HG03439 (cell line): Measurements from ENCODE around the gene MRGPRF.
"Not testable (repeated sequence)": the region's sequence is repeated elsewhere in the genome, so short reads cannot be mapped to it uniquely, and the experiment has no call there.

Experiments used
- ATAC-seq: cut with Tn5 transposase; IDR thresholded peaks from one replicate; pipeline ENCODE4 v1.9.1; 2021; ENCODE audit warnings: mild to moderate bottlenecking, moderate library complexity; ENCODE audit not compliant: unreplicated experiment

The MRGPRF gene

DNA sequence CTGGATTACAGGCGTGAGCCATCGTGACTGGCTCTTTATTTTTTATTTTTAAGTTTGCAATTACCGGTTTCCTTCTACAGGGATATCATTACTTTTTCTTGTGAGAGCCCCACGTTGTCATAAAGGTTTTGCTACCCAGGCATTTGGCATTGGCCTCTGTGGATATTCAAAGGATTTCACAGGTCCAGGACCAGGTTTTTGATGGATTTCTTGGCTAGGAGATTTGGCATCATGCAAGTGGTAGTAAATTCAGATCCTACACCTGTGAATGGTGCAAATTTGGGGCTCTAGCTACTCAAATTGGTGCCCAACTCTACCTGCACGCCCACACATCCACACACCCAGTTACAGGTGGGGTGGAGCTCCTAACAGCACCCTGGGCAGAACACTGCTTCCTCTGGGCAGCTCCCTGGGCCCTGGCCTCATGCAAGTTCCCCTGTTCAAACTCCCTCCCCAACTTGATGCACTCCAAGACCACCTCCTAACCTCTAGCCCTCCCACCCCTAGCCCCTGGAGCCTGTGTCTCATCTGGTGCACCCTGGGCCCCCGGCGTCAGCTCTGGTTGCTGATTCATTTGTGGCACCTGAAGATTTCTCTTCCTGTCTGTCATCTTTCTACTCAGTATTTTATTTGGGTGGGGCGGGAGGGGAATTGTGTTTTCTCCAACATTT, 23.0 kb downstream of the MRGPRF start:
- ATAC-seq, result no peak

DNA sequence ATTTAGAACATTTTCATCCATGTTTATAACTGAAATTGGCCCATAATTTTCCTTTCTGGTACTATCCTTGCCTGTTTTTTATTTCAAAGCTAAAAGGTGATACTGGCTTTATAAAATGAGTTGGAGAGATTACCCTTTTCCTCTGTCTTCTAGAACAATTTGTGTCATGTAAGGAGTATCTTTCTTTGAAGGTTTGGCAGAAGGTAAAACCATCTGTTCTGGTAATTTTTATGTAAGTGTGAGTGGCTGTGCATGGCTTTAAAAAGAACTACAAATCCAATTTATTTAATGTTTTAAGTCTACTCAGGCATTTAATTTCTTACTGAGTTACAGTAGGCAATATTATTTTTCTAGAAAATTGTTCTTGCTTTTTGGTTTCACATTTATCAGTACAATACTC, 24.6 kb downstream of the MRGPRF start:
- no peak for ATAC-seq

DNA sequence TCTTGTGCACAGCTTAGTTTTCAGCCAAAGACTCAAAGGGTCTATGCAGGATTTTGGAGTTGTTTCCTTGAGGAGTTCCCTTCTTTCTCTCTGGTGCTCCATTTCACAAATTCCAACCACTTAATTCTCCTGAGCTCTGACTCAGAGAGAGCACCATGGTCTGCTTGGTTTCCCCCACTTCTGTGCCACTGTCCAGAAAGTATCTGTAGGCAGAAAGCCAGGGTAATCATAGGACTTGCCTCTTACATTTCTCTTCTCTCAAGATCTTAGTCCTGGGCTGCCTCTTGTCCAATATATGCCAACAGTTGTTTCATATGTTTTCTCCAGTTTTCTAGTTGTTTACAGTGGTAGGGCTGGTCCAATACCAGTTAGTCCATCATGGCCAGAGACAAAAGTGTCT, 25.8 kb downstream of the MRGPRF start:
- ATAC-seq, result no peak

DNA sequence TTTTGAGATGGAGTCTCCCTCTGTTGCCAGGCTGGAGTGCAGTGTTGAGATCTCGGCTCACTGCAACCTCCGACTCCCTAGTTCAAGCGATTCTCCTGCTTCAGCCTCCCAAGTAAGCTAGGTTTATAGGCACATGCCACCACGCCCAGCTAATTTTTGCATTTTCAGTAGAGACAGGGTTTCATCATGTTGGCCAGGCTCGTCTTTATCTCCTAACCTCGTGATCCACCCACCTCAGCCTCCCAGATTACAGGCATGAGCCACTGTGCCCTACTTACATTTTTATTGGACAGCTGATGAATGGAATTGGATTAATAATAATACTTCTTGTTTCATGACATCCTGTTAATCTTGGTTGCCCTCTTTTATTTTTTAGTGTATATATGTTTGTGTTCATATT, 29.2 kb downstream of the MRGPRF start:
- no peak for ATAC-seq

DNA sequence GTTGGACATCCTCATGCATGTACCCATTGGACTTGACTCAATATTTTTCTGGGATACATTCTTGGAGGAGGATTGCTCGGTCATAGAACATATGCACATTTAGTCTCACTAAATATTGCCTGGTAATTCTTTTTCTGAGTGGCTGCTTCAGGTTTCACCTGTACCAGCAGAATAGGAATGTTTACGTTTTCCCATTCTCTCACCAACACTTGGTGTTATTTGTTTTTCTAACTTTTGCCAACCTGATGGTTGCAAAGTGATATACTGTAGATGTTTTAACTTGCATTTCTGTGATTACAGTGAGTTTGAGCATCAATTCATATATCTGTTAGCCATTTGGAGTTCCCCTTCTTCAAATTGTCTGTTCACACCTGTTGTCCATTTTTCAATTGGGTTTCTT, 30.9 kb downstream of the MRGPRF start:
- no peak for ATAC-seq

DNA sequence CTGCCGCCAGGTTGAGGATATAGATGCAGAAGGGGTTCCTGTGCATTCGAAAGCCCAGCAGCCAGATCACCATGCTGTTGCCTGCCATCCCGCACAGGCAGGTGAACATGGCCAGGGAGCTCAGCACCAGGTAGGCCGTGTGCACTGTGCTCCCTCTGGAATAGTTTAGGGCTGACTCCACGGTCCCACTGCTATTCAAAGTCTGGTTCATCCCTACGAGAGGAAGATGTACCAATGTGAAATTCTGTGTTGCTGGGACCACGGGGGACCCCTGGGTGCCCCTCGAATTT, 32.3 kb downstream of the MRGPRF start, which contains the start of gene MRGPRD:
TSS of gene MRGPRD (minus strand) at position 211 of the 290 bp plus-strand sequence. CDS start at position 211, 0 bp downstream.
- no peak for ATAC-seq

DNA sequence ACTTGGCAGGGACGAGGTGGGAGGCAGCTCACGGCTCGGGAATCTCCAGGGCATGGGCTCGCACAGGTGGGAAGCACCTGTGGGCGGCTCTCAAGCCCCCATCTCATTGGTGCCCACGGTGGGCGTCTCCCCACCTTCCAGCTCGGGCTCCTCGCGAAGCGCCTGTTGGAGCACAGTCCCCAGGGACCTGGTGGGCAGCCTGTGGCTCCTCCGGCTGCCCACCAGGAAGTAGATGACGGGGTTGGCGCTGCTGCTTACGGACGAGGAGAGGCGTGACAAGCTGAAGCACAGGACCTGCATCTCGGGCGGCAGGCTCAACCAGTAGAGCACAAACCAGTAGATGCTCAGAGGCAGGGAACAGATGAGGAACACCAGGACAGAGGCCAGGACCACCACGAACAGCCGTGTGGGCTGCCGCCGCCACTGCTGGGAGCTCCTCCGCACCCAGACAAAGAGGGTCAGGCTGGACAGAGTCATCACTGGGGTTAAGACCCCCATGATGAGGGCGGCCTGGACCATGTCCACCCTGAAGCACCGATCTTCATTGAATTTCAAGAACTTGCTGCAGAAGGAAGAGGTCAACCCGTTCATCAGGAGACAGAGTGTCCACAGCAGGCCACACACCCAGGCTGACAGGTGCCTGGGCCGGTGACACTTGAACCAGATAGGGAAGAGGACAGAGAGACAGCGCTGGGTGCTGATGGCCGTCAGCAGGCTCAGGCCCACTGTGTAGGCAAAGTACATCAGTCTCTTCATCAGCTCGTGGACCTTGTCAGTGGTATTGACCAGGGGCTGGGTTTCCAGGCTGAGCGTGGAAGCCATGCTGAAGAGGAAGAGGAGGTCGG, 32.9 kb downstream of the MRGPRF start:
- no peak for ATAC-seq

DNA sequence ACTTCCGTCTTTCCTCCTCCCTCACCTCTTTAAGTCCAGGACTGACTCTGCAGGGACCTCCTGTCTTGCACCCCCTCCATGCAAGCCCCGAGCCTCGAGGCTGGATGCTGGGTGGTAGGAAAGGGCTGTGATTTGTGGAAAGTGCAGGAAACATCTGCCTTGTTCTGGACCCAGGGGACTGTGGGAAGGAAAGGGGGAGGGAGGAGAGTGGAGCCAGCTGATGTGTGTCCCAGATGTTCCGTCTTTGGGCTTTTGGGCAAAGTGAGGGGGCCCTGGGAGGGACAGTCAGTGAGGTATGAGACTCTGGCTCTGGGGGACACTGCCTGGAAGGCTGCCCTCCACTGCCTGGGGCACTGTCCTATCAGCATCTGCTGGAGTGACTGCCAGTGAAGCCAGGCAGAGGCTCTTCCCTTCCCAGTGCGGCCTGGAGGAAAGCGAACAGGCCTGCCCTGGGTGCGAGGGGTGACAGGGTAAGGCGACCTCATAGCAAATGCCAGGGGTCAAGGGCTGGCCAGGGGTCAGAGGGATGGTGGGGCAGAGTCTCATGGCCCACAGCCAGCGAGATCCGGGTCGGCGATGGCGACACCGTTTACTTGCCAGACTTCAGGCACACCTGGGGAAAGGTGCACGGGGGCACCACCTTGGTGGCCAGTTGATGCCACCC, 34.0 kb downstream of the MRGPRF start:
- ATAC-seq, result no peak

DNA sequence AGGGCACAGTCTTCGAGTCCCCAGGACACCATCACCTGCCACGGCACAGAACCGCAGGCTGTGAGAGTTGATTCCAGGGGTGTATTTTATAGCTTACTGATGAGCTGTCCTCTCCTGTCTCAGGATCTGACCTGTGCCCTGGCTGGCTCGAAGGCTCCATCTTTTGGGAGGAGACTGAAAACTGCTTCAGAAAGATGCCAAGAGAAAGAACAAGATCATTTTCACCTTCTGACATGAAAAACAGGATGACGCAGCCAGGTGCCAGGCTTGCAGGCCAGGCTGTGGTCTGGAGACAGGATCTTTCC, 34.5 kb downstream of the MRGPRF start:
- no peak for ATAC-seq

DNA sequence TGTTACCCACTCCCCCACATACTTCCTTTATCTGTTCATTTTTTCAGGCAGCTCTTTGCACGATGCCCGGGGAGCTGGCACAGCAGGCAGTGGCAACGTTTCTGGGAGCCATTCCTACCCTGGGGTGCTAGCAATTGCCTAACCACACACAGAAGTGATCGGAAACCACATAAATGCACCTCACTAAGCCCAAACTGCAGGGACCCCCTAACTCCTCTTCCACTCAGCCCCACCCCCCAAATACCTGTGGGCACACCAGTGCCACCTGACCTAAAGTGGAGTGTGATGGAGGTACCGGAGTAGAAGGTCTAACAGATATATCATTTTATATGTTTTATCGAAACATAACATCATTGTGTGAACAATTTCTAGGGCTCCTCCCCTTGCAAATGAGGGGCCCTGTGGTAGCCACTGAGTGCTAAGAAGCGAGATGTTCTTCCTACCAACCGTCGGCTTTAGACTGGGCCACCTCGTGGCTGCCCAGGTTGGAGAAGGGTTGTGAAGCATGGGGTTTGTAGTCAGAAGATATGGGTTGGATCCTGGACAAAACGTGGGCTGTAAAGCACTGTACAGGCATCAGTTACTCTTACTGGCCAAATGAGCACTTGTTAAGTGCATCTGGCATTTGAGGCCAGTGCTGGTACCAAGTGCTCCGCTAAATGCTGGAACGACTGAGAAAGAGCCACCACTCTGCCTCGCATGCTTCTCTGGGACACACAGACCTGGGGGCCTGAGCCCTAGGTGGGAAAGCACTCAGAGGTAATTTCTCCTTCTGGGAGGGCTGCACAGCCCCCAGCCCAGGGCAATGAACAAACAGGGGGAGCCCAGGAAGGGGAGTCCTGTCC, 35.0 kb downstream of the MRGPRF start:
- ATAC-seq, result no peak

DNA sequence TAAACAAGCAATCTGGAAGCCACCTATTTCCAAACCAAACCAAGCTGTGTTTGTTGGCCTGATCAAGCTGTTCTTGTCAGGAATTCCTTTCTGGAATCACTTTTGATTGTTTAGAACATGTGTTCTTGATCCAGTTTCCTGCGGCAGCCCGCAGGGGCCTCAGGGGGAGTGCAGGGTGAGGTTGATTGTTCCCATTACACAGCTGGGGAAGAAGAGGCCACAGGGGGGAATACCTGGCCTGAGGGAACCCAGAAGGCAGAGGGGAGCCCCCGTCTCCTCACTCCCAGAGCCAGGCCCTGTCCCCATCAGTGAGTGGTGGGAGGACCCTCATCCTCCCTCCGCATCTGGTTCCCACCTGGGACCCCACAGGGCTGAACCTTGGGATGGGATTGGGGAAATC, 36.5 kb downstream of the MRGPRF start:
- no peak for ATAC-seq

DNA sequence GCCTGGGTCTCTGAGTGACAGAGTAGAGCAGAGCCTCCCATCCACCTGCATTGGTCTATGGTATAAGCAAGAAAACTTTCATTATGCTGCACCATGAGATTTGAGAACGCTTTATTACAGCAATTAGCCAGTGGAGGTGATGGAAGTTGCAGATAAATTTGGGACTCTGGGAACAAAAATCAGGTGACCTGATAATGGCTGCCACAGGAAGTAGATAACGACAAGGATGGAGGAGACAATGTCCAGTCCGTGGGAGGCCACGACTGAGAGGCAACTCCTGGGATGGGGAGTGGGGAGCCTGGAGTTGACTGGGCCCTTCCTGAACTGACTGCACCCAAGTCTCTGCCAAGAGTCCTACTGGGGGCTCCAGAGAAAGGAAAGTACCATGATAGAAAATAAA, 37.0 kb downstream of the MRGPRF start:
- ATAC-seq, result no peak

DNA sequence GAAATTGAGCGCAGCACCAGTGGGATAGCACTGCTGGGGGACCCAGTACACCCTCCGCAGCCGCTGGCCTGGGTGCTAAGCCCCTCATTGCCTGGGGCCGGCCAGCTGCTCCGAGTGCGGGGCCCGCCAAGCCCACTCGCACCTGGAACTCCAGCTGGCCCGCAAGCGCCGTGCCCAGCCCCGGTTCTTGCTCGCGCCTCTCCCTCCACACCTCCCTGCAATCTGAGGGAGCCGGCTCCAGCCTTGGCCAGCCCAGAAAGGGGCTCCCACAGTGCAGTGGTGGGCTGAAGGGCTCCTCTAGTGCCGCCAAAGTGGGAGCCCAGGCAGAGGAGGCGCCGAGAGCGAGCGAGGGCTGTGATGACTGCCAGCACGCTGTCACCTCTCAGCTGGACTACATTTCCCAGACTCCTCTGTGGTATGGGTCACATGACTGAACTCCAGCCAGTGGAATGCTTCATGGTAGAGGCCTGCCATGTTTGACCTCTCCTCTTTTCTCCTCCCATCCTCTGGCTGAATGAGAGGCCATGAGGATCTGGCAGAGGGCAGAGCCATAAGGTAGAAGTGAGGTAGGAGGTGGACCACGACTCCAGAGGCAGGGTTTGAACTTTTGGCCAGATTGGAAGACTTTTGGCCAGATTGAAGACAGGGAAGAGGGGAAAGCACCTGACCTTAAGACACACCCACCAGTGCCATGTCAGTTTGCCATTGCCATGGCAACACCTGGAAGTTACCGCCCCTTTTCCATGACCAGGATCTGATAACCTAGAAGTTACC, 38.4 kb downstream of the MRGPRF start:
- no peak for ATAC-seq

DNA sequence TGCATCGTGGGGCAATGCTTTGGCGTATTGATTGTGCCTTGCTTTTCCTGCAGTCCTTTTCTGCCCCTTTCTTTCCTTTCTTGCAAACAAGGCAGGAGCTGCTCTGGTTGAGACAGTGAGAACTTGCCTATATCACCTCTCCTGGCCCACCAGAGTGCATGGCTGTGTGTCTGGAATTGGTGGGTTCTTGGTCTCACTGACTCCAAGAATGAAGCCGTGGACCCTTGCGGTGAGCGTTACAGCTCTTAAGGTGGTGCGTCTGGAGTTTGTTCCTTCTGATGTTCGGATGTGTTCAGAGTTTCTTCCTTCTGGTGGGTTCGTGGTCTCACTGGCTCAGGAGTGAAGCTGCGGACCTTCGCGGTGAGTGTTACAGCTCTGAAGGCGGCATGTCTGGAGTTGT, 39.3 kb downstream of the MRGPRF start:
- not testable (repeated sequence) for ATAC-seq

DNA sequence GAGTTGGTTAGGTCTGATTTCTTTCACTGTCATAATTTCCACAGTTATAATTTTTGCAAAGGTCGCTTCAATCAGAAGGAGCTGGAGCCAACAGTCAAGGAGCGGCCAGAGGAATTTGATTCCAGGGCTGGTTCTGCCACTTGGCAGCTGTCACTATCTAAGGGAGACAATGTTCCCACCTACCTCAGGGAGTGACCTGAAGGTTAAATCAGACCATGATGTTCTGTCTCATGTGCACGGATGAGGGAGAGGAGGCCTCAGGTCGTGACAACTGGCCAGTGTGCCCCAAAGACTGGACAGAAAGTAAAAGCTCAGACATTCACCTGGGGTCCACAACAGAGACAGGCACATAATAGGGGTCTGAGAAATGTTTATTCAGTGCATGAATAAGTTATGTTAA, 39.8 kb downstream of the MRGPRF start:
- no peak for ATAC-seq

DNA sequence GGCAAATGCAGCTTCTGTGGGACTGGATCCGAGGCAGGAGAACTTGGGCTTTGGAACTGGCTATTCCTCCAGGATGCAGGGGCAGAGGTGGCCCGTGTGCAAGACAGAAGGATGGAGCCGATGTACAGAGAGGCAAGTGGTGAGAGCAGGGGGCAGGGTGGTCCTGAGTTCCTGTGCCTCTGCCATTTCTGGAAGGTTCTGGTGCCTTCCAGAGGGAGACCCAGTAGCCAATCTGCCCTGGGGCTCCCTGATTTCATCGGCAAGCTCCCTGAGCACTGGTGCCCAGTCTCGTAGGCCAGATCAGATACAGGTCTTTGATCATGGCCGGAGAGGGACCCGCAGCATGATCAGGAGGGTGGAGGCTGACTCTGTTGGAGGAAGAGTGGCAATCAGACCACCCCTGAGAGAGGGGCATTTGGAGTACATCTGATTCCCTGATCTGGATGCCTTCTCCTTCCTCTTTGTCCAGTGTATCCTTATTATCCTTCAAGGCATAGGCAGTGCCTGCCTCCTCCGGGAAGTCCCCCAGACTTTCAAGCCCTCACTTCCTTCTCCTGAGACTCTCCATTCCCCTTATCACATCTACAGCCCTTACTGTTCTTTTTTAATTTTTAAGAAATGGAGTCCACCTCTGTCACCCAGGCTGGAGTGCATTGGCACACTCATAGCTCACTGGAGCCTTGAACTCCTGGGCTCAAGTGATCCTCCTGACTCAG, 42.0 kb downstream of the MRGPRF start:
- no peak for ATAC-seq

DNA sequence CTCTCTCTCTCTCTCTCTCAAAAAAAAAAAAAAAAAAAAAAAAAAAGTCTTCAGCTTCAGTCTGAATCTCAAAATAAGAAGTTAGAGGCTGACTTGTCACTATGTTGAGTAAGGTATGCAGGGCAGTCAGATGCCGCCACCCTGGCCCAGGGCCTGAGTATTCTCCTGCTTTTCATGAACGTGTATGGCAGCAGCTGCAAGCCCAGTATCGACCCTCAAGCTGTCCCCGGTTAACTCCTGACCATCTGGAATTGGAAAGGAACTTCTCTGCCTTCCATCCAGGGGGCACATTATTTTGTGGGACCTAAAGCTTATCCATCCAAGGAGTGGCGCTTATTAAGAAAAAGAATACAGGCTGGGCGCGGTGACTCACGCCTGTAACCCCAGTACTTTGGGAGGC, 43.7 kb downstream of the MRGPRF start:
- no peak for ATAC-seq

DNA sequence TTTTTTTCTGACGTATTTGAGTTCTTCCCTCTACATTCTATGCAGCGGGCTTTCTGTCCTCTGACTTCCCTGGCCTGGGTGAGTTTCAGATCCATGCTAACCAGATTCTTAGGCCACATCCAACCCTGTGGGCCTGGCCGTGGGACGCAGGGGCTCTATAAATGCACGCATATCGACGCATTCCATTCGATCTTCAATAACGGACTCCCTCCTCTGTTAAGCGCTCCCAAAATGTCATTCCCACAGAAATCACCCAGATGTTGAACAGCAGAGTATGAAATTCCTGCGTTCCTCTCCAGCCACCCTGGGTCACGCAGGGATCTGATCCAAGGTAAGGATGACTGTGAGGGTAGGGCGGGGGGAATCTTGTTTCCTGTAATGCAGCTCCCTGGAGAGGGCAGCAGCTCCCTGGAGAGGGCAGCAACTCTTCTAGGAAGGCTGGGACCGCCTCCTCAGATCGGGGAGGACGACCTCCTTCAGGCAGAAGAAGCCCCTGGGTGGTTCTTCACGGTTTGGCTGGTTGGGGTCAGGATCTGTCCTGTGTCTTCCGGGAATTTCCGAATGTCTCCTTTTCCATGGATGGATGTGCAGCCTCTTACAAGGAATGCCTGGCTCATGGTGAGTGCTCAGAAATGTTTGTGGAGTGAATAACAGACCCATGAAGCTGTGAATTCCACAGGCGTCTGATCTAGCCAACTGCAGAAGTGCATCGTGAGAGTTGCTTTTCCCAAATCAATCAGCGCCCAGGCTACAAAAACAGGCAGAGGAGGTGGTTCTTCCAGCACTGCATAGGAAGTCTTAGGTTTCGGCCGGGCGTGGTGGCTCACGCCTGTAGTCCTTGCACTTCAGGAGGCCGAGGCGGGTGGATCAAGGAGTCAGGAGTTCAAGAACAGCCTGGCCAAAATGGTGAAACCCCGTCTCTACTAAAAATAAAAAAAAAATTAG, 44.5 kb downstream of the MRGPRF start:
- ATAC-seq, result no peak
